Bronchial epithelial cell (primary cell): Measurements from ENCODE around the gene GSN. TPM values are rescaled to one million over a fixed set of nuclear protein-coding genes. Genes with fewer than 3 reads are reported as not detected.

Experiments used
- DNase-seq: peaks from one replicate; pipeline ENCODE4 v3.0.0-alpha.2; 2010; ENCODE audit warnings: low read depth
- FAIRE-seq: peaks from 2 replicates; lab custom pipeline; 2011; peaks lifted over from hg19 to GRCh38; lab: Jason Lieb, UNC
- H3K27me3 ChIP-seq: 2 replicates; pipeline ENCODE4 v1.5.1; 2011; ENCODE audit warnings: low read length; ENCODE audit not compliant: control insufficient read depth, insufficient read depth
- H3K36me3 ChIP-seq: 2 replicates; pipeline ENCODE4 v1.5.1; 2011; ENCODE audit warnings: low read length; ENCODE audit not compliant: control insufficient read depth, insufficient read depth
- H3K4me3 ChIP-seq: 2 replicates; pipeline ENCODE4 v1.5.1; 2011; ENCODE audit warnings: mild to moderate bottlenecking, low read depth, low read length, control low read depth
- CTCF ChIP-seq: IDR thresholded peaks from 2 replicates; pipeline ENCODE4 v1.5.1; 2011; ENCODE audit warnings: mild to moderate bottlenecking, moderate library complexity, low read length, control low read depth, inconsistent platforms; ENCODE audit not compliant: insufficient read depth, severe bottlenecking
- total RNA-seq: library from RNA; depleted of rRNA; stranded (reverse); fragments of >200 nt; gene quantifications from 2 replicates; pipeline ENCODE4 v1.2.1, GENCODE V29; 2014

Gene GSN
- total RNA-seq, 1 donor from 2014 or later = 420 TPM

- Histone ChIP-seq H3K4me3 (no peak overlapping the region), H3K36me3 (peaks cover 29% of the 10 kb centered on the region), H3K27me3 (no peaks in the 10 kb centered on the region)
- no peak for DNase-seq
- TF ChIP-seq CTCF = no peak
- FAIRE-seq = no peak
These were observed 53.1 kb downstream of the GSN start for GRCh38 chr9:121321016-121321503.

- Histone ChIP-seq H3K4me3 (no peak overlapping the region), H3K36me3 (peaks cover 24% of the 10 kb centered on the region), H3K27me3 (no peaks in the 10 kb centered on the region)
- FAIRE-seq = no peak
- TF ChIP-seq CTCF = no peak
- peak; percentile 100 for DNase-seq
These were observed 54.2 kb downstream of the GSN start for GRCh38 chr9:121322037-121322736.

GRCh38 chr9:121322737-121323448 lies 54.9 kb downstream of the GSN start:
- FAIRE-seq = no peak
- no peaks in the 10 kb centered on the region for H3K27me3 ChIP-seq
- H3K36me3 ChIP-seq = peaks cover 25% of the 10 kb centered on the region
- no peak overlapping the region for H3K4me3 ChIP-seq
- no peak for DNase-seq
- TF ChIP-seq CTCF = no peak

GRCh38 chr9:121323449-121324151 lies 55.6 kb downstream of the GSN start:
- H3K36me3 ChIP-seq = peaks cover 25% of the 10 kb centered on the region
- TF ChIP-seq CTCF = no peak
- H3K27me3 ChIP-seq = no peaks in the 10 kb centered on the region
- H3K4me3 ChIP-seq = no peak overlapping the region
- no peak for FAIRE-seq
- no peak for DNase-seq

- no peak overlapping the region for H3K4me3 ChIP-seq
- no peak for DNase-seq
- peaks cover 29% of the 10 kb centered on the region for H3K36me3 ChIP-seq
- no peak for FAIRE-seq
- TF ChIP-seq CTCF = no peak
- H3K27me3 ChIP-seq = no peaks in the 10 kb centered on the region
These were observed 56.4 kb downstream of the GSN start for GRCh38 chr9:121324316-121324715.
